BJ (cell line): Measurements from ENCODE around the gene PRMT1. TPM values are rescaled to one million over a fixed set of nuclear protein-coding genes. Genes with fewer than 3 reads are reported as not detected.

Experiments
- CTCF ChIA-PET: fragments of 350-600 bp; formaldehyde crosslinking; extraction: SDS; loops from one replicate; lab custom pipeline; 2021; ENCODE audit warnings: antibody characterized with exemption, inconsistent platforms; lab: Yijun Ruan, JAX
- POLR2A ChIA-PET: fragments of 300-600 bp; sonication (Branson Sonifier 250); formaldehyde crosslinking; extraction: SDS; loops from one replicate; lab custom pipeline; 2021; ENCODE audit warnings: antibody characterized with exemption; lab: Charles Lee
- DNase-seq: peaks from one replicate; pipeline ENCODE4 v3.0.0-alpha.2; 2011; ENCODE audit warnings: low read depth
- H3K27me3 ChIP-seq: 2 replicates; pipeline ENCODE4 v1.6.0; 2011; ENCODE audit warnings: low read length; ENCODE audit not compliant: control insufficient read depth, insufficient read depth
- H3K36me3 ChIP-seq: 2 replicates; pipeline ENCODE4 v1.5.1; 2011; ENCODE audit warnings: low read length; ENCODE audit not compliant: control insufficient read depth, insufficient read depth
- H3K4me3 ChIP-seq: 2 replicates; pipeline ENCODE4 v1.5.1; 2011; ENCODE audit warnings: low read depth, mild to moderate bottlenecking, control low read depth, low read length
- CTCF ChIP-seq: IDR thresholded peaks from 2 replicates; pipeline ENCODE4 v1.5.1; 2011; ENCODE audit warnings: low read depth, mild to moderate bottlenecking, control low read depth, inconsistent platforms, low read length, moderate library complexity; ENCODE audit not compliant: insufficient read depth
- polyA plus RNA-seq: library from polyadenylated mRNA; depleted of rRNA; stranded (reverse); fragments of >200 nt; gene quantifications from 2 replicates; pipeline ENCODE4 v1.2.3, GENCODE V29; 2011

Gene PRMT1
- polyA plus RNA-seq, 1 experiment, result 372 TPM

GRCh38 chr19:49687566-49688316, 10.7 kb downstream of the PRMT1 start:
- H3K36me3 ChIP-seq, result peaks cover 26% of the 10 kb centered on the region
- no peaks in the 10 kb centered on the region for H3K27me3 ChIP-seq
- ChIA-PET CTCF (interaction anchor here (1.4 to 3.9 kb wide), 2 partner anchors 8 to 118 kb away, joined by 6 to 41 read pairs; no protein-coding TSS in a partner anchor), POLR2A (no interaction called here)
- no peak for DNase-seq
- no peak for TF ChIP-seq CTCF
- H3K4me3 ChIP-seq, result no peak overlapping the region

GRCh38 chr19:49688531-49689132, 11.6 kb downstream of the PRMT1 start:
- no peak overlapping the region for H3K4me3 ChIP-seq
- no peaks in the 10 kb centered on the region for H3K27me3 ChIP-seq
- TF ChIP-seq CTCF, result no peak
- ChIA-PET CTCF (interaction anchor here (0.8 to 3.9 kb wide), 2 partner anchors 9 to 73 kb away, joined by 3 to 41 read pairs; no protein-coding TSS in a partner anchor), POLR2A (no interaction called here)
- peaks cover 26% of the 10 kb centered on the region for H3K36me3 ChIP-seq
- DNase-seq, result no peak

GRCh38 chr19:49689133-49690078, 12.3 kb downstream of the PRMT1 start, which contains the start of gene ADM5:
Gene ADM5, plus strand, starts transcription at chr19:49689594. Its CDS starts 244 bp downstream, at chr19:49689838.
- no peak for DNase-seq
- Histone ChIP-seq H3K4me3 (peak within 1 kb of the TSS; percentile 56), H3K36me3 (peaks cover 20% of the 10 kb centered on the region), H3K27me3 (no peaks in the 10 kb centered on the region)
- TF ChIP-seq CTCF, result peak; percentile 69
- ChIA-PET POLR2A (no interaction called here), CTCF (interaction anchor here (0.8 to 3.9 kb wide), 9 partner anchors 10 to 124 kb away, joined by 3 to 41 read pairs (median 3); partner anchors contain the start of genes FUZ and TSKS)

- POLR2A ChIA-PET, result no interaction called here
These were observed 13.1 kb downstream of the PRMT1 start for GRCh38 chr19:49690079-49690655.

More at GRCh38 chr19:49690079-49690655, 13.1 kb downstream of the PRMT1 start:
- no peak for TF ChIP-seq CTCF
- CTCF ChIA-PET, result interaction anchor here (0.8 to 3.9 kb wide), 9 partner anchors 11 to 123 kb away, joined by 3 to 41 read pairs (median 4); partner anchors contain the start of genes FUZ and TSKS
- H3K27me3 ChIP-seq, result no peaks in the 10 kb centered on the region
- DNase-seq, result no peak
- H3K36me3 ChIP-seq, result peaks cover 13% of the 10 kb centered on the region
- H3K4me3 ChIP-seq, result peak overlapping the region; percentile 56
